Hepatocyte (in vitro differentiated cells): ENCODE data around the gene CGB7. TPM values are rescaled to one million over a fixed set of nuclear protein-coding genes. Genes with fewer than 3 reads are reported as not detected.
"Not testable (repeated sequence)": the region's sequence is repeated elsewhere in the genome, so short reads cannot be mapped to it uniquely, and the experiment has no call there.

Experiments
- DNase-seq: peaks from one replicate; pipeline ENCODE4 v3.0.0-alpha.2; 2016; ENCODE audit warnings: low spot score
- H2AFZ ChIP-seq: fragments of 200-600 bp; sonication (generic); 2 replicates; pipeline ENCODE4 v1.6.0; 2016; ENCODE audit warnings: antibody characterized with exemption, mild to moderate bottlenecking
- H3K27ac ChIP-seq: fragments of 200-600 bp; sonication (generic); 2 replicates; pipeline ENCODE4 v1.5.1; 2016; ENCODE audit warnings: mild to moderate bottlenecking
- H3K27me3 ChIP-seq: fragments of 200-600 bp; sonication (generic); 2 replicates; pipeline ENCODE4 v1.6.1; 2016
- H3K36me3 ChIP-seq: fragments of 200-600 bp; sonication (generic); replicated peaks from 2 replicates; pipeline ENCODE4 v1.5.1; 2016; ENCODE audit warnings: low read depth; ENCODE audit not compliant: insufficient read depth
- H3K4me1 ChIP-seq: fragments of 200-600 bp; sonication (generic); 2 replicates; pipeline ENCODE4 v1.5.1; 2016; ENCODE audit warnings: mild to moderate bottlenecking, moderate library complexity; ENCODE audit not compliant: insufficient read depth
- H3K4me2 ChIP-seq: fragments of 200-600 bp; sonication (generic); 2 replicates; pipeline ENCODE4 v1.6.0; 2016
- H3K4me3 ChIP-seq: fragments of 200-600 bp; sonication (generic); 2 replicates; pipeline ENCODE4 v1.5.1; 2016; ENCODE audit warnings: mild to moderate bottlenecking
- H3K79me2 ChIP-seq: fragments of 200-600 bp; sonication (generic); 2 replicates; pipeline ENCODE4 v1.6.0; 2017; ENCODE audit warnings: mild to moderate bottlenecking
- H3K9me2 ChIP-seq: fragments of 200-600 bp; sonication (generic); replicated peaks from 2 replicates; pipeline ENCODE4 v1.6.0; 2017; ENCODE audit warnings: mild to moderate bottlenecking; ENCODE audit not compliant: insufficient read depth
- H3K9me3 ChIP-seq: fragments of 200-600 bp; sonication (generic); 2 replicates; pipeline ENCODE4 v1.5.1; 2016; ENCODE audit warnings: low read depth, mild to moderate bottlenecking
- H4K20me1 ChIP-seq: fragments of 200-600 bp; sonication (generic); 2 replicates; pipeline ENCODE4 v1.6.0; 2016; ENCODE audit warnings: mild to moderate bottlenecking; ENCODE audit not compliant: insufficient read depth, poor library complexity, severe bottlenecking
- EZH2 ChIP-seq: fragments of 200-600 bp; sonication (generic); IDR thresholded peaks from 2 replicates; pipeline ENCODE4 v1.6.1; 2016; ENCODE audit warnings: antibody characterized with exemption, mild to moderate bottlenecking, borderline replicate concordance
- EZH2phosphoT487 ChIP-seq: fragments of 200-600 bp; sonication (generic); IDR thresholded peaks from one replicate; pipeline ENCODE4 v1.6.1; 2018; ENCODE audit warnings: antibody characterized with exemption, mild to moderate bottlenecking, low read depth, moderate library complexity; ENCODE audit not compliant: unreplicated experiment, severe bottlenecking
- WGBS: methylation state at CpG from one replicate; pipeline ENCODE4 v1.1.6; 2016; ENCODE audit warnings: low lambda C conversion rate; ENCODE audit errors: missing lambda C conversion rate; 5-methylcytosine and 5-hydroxymethylcytosine counted together
- polyA plus RNA-seq: library from polyadenylated mRNA; unstranded; fragments of >200 nt; fragmentation: Nextera tagmentation; extraction: Ambion mirVana; gene quantifications from 2 replicates; pipeline ENCODE4 v1.2.1, GENCODE V29; 2016
- total RNA-seq: library from RNA; depleted of rRNA; stranded (reverse); fragments of >200 nt; gene quantifications from 2 replicates; pipeline ENCODE4 v1.2.3, GENCODE V29; 2014
- TF ChIP-seq, protein P1 (sequence below): fragments of 200-600 bp; sonication (generic); IDR thresholded peaks from 2 replicates; pipeline ENCODE4 v1.5.1; 2016; ENCODE audit warnings: antibody characterized with exemption, mild to moderate bottlenecking; ENCODE audit not compliant: poor library complexity

The CGB7 gene
- total and polyA plus RNA-seq, 2 experiments from 2014 or later, result 1.6 TPM; not detected in 1

DNA sequence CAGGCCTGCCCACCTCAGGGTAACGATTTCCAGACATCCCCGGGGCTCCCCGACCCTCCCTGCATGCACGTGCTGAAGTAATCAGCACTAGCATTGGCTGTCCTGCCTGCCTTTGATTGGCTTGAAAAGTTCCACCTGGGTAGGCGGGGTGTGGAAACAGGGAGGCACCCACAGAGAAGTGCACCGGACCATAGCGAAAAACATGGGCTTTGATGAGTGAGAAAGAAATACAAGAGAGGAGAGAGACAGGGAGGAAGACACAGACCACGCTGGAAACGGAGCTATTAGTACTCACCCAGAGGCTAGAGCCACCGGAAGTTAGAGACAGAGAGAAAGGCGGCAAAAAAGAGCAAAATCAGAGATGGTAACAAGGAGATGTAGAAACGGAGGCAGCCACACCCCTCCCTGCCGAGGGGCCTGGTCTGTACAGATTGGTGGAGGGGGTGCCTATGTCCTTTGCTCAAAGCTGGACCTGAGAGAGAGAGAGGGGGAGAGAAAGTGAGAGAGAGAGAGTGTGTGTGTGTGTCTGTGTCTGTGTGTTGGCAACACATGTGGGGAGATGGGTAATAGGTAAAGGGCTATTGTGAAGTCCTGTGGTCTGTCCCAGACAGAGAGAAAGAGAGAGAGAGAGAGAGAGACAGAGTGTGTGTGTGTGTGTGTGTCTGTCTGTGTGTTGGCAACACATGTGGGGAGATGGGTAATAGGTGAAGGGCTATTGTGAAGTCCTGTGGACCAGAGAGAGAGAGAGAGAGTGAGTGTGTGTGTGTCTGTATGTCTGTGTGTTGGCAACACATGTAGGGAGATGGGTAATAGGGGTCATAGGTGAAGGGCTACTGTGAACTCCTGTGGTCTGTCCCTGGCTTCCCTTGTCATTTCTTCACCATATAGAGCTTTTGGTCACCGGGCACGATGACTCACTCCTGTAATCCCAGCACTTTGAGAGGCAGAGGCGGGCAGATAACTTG lies 36.3 kb downstream of the CGB7 start:
- H3K4me1 ChIP-seq, result peaks cover 9% of the 10 kb centered on the region
- 48% methylated on average over 16 of the region's 16 CpGs for WGBS
- peaks cover 27% of the 10 kb centered on the region for H3K27me3 ChIP-seq
- H4K20me1 ChIP-seq, result no peaks in the 10 kb centered on the region
- H3K4me2 ChIP-seq, result no peak overlapping the region
- no peak overlapping the region for H3K4me3 ChIP-seq
- no peak for DNase-seq
- H3K9me2 ChIP-seq, result no peaks in the 10 kb centered on the region
- H3K79me2 ChIP-seq, result no peaks in the 10 kb centered on the region
- H3K27ac ChIP-seq, result no peak overlapping the region
- H3K36me3 ChIP-seq, result no peaks in the 10 kb centered on the region
- H3K9me3 ChIP-seq, result no peaks in the 10 kb centered on the region
- no peak overlapping the region for H2AFZ ChIP-seq
- TF ChIP-seq EZH2phosphoT487, result no peak
- TF ChIP-seq, protein P1, sequence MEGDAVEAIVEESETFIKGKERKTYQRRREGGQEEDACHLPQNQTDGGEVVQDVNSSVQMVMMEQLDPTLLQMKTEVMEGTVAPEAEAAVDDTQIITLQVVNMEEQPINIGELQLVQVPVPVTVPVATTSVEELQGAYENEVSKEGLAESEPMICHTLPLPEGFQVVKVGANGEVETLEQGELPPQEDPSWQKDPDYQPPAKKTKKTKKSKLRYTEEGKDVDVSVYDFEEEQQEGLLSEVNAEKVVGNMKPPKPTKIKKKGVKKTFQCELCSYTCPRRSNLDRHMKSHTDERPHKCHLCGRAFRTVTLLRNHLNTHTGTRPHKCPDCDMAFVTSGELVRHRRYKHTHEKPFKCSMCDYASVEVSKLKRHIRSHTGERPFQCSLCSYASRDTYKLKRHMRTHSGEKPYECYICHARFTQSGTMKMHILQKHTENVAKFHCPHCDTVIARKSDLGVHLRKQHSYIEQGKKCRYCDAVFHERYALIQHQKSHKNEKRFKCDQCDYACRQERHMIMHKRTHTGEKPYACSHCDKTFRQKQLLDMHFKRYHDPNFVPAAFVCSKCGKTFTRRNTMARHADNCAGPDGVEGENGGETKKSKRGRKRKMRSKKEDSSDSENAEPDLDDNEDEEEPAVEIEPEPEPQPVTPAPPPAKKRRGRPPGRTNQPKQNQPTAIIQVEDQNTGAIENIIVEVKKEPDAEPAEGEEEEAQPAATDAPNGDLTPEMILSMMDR, result no peak
- no peak for TF ChIP-seq EZH2

DNA sequence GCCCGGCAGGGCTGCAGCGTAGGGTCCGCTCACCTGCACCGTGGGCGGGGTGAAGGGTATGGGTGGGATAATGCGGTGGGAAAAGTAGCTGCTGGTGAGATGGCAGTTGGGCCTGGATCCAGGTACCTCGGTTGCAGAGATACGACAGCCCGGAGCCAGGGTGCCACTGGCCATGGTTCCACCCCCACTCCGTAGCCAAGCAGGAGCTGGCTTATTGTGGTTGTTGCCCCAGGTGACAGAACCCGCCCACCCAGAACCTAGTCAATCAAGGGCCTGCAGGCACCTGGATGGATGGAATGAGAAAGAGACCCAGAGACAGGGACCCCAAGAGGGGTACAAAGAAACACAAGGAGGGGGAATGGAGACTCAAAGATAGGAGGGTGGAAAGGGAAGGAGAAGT lies 37.2 kb downstream of the CGB7 start:
- Histone ChIP-seq H3K4me2 (no peak overlapping the region), H3K27ac (no peak overlapping the region), H4K20me1 (no peaks in the 10 kb centered on the region), H3K9me2 (no peaks in the 10 kb centered on the region), H3K4me3 (no peak overlapping the region), H3K79me2 (no peaks in the 10 kb centered on the region), H3K4me1 (peaks cover 9% of the 10 kb centered on the region), H2AFZ (no peak overlapping the region), H3K36me3 (no peaks in the 10 kb centered on the region), H3K27me3 (peaks cover 27% of the 10 kb centered on the region), H3K9me3 (no peaks in the 10 kb centered on the region)
- TF ChIP-seq EZH2phosphoT487 (no peak), EZH2 (no peak)
- TF ChIP-seq, protein P1, result no peak
- WGBS, result 73% methylated on average over 11 of the region's 11 CpGs
- DNase-seq, result no peak

DNA sequence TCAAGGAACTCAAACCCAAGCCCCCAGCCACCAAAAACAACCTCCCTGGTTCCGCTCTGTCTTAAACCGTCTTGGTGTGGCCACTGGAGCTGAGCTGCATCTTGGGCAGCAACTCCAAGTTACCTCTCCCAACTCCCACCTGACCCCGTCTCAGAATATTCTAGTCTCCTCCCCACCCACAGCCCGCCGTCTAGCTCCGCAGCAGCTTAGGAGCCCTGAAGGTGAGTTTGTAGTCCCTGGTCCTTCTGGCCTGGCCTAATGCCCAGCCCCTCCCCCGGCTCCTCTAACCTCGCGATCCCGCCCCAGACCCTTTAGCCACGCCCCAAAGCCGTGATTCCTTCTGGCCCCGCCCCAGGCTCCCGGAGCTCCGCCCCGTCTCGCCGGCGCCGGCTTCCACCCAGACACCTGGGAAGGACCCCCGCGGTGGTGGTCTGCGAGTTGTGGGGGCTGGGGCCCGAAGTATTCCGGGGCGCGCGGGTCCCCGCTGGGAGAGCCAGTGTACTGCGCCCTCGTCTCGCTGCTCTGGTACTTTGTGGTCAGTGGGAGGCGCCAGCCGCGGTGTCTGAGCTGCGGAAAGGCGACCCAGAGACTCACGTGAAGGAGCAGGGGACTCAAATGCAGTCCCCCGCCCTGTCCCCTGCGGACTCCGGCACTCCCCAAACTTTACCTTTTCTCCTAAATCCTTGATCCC lies 38.2 kb downstream of the CGB7 start:
- no peak overlapping the region for H3K27ac ChIP-seq
- WGBS, result 44% methylated on average over 41 of the region's 41 CpGs
- no peaks in the 10 kb centered on the region for H4K20me1 ChIP-seq
- TF ChIP-seq EZH2 (no peak), EZH2phosphoT487 (no peak)
- TF ChIP-seq, protein P1, result peak; percentile 2
- H3K79me2 ChIP-seq, result no peaks in the 10 kb centered on the region
- peaks cover 27% of the 10 kb centered on the region for H3K27me3 ChIP-seq
- no peak overlapping the region for H3K4me3 ChIP-seq
- H3K4me1 ChIP-seq, result peaks cover 9% of the 10 kb centered on the region
- H3K9me3 ChIP-seq, result no peaks in the 10 kb centered on the region
- H2AFZ ChIP-seq, result no peak overlapping the region
- DNase-seq, result peak; percentile 49
- H3K36me3 ChIP-seq, result no peaks in the 10 kb centered on the region
- peak overlapping the region; percentile 51 for H3K4me2 ChIP-seq
- no peaks in the 10 kb centered on the region for H3K9me2 ChIP-seq

DNA sequence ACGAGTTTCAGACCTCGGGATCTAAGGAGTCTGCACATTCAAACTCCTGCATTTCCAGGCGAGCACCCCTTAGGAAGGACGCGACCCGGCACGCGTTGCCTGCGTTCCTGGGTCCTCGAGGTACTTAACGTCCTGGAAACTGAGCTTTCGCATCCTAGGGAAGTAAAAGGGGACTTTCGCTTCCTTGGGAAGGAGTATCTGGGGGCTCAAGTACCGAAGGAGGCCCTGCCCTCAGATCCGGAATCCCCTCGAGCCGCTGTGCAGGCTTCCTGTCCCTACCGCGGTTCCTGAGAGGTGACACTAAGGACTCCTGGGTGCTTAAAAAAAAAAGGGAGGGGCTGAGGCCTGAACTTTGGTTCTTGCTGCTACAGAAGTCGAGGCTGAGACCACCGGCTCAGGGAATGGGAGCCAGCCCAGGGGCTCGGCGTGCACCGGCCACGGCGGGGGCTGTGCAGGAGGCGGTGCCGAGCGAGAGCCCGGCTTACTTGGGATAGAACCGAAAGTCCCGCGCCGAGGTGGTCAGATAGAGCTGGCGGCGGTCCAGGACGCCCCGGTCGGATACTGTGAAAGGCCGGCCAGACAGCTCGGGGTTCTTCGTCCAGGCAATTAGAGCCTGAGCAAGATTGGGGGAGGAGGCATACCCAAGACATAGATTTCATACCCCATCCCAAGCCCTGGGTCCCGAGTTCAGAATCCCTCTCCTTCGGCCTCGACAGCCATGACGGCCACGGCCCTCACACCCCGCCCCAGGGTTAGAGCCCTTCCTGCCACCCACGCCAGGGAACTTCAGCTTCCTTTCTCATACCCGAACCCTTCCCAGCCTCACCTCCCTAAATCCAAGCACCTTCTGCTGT lies 38.9 kb downstream of the CGB7 start:
- DNase-seq, result not testable (repeated sequence)

More for the DNA sequence above, 38.9 kb downstream of the CGB7 start:
- not testable (repeated sequence) for H3K4me1 ChIP-seq, H3K9me2 ChIP-seq, H3K4me3 ChIP-seq, H3K36me3 ChIP-seq, H4K20me1 ChIP-seq, H3K27ac ChIP-seq, H3K9me3 ChIP-seq, H3K79me2 ChIP-seq
- peak overlapping the region; percentile 91 for H3K4me2 ChIP-seq
- peaks cover 27% of the 10 kb centered on the region for H3K27me3 ChIP-seq
- peak overlapping the region; percentile 6 for H2AFZ ChIP-seq
- WGBS, result 64% methylated on average over 42 of the region's 50 CpGs
